Heart left ventricle (tissue), 16 donors: Measurements from ENCODE around the gene SIRPD. TPM values are rescaled to one million over a fixed set of nuclear protein-coding genes. Genes with fewer than 3 reads are reported as not detected.
A peak's percentile ranks its signal among the peaks of the same experiment; 100 is the strongest.

Source experiments
- ATAC-seq, 4 donors: fragments of 200-7000 bp; cut with Tn5 transposase; one replicate each; pipeline ENCODE4 v1.9.1; 2020 to 2022; ENCODE audit warnings: moderate library complexity in 4 of 4, mild to moderate bottlenecking in 3 of 4, moderate number of reproducible peaks in 1 of 4
- DNase-seq, 5 donors: peaks; one replicate each; pipeline ENCODE4 v3.0.0-alpha.2; 2020
- H3K27ac ChIP-seq, 12 donors: fragments of 200-600 bp; sonication (generic) in 4 of 12; one replicate each; pipeline versions ENCODE4 v1.5.0 to v1.8.0; 2016 to 2022; ENCODE audit warnings: mild to moderate bottlenecking in 2 of 12
- H3K27me3 ChIP-seq, 9 donors: fragments of 200-600 bp; sonication (generic) in 2 of 9; one replicate each; pipeline versions ENCODE4 v1.5.1 to v1.8.0; 2016 to 2022; ENCODE audit warnings: mild to moderate bottlenecking in 3 of 9
- H3K36me3 ChIP-seq, 9 donors: fragments of 200-600 bp; sonication (generic) in 2 of 9; one replicate each; pipeline versions ENCODE4 v1.5.0 to v1.8.0; 2018 to 2022; ENCODE audit warnings: mild to moderate bottlenecking in 2 of 9
- H3K4me1 ChIP-seq, 12 donors: fragments of 200-600 bp; sonication (generic) in 4 of 12; one replicate each; pipeline versions ENCODE4 v1.5.0 to v1.8.0; 2016 to 2022; ENCODE audit warnings: mild to moderate bottlenecking in 3 of 12
- H3K4me3 ChIP-seq, 12 donors: fragments of 200-600 bp; sonication (generic) in 4 of 12; one replicate each; pipeline versions ENCODE4 v1.5.0 to v1.8.0; 2017 to 2022; ENCODE audit warnings: mild to moderate bottlenecking in 9 of 12, moderate library complexity in 4 of 12
- H3K9me3 ChIP-seq, 12 donors: fragments of 200-600 bp; sonication (generic) in 4 of 12; one replicate each; pipeline versions ENCODE4 v1.5.0 to v1.8.0; 2016 to 2022; ENCODE audit warnings: mild to moderate bottlenecking in 1 of 12
- CTCF ChIP-seq, 12 donors: fragments of 200-600 bp; sonication (generic) in 4 of 12; IDR thresholded peaks; one replicate each; pipeline versions ENCODE4 v1.5.0 to v1.8.0; 2018 to 2022; ENCODE audit warnings: antibody characterized with exemption in 12 of 12, mild to moderate bottlenecking in 5 of 12
- POLR2A ChIP-seq, 2 donors: fragments of 450-650 bp; IDR thresholded peaks; one replicate each; pipeline ENCODE4 v1.6.1; 2017; ENCODE audit warnings: antibody characterized with exemption in 2 of 2, mild to moderate bottlenecking in 2 of 2, moderate library complexity in 2 of 2
- WGBS, 4 donors: extraction: QIAGEN DNeasy Blood & Tissue Kit in 2 of 4; methylation state at CpG; one replicate each; pipeline versions ENCODE4 v1.1.5 to v1.1.7; 2013 to 2018; 5-methylcytosine and 5-hydroxymethylcytosine counted together
- intact Hi-C, 10 donors: fragments of 100-400 bp; cut with DNase I; formaldehyde crosslinking; loops; one replicate each; pipeline versions ENCODE4 v1.11.1 to v1.14.2; 2022
- long read RNA-seq, 3 donors: library from polyadenylated mRNA; unstranded; transcript quantifications; one replicate each; pipeline ENCODE4 v2.0.0, GENCODE V29; 2020 to 2021
- polyA plus RNA-seq, 2 donors: library from polyadenylated mRNA; stranded (reverse); fragments of 200-250 nt; gene quantifications; one replicate each; pipeline ENCODE4 v1.2.3, GENCODE V29; 2013
- total RNA-seq, 9 donors: library from RNA; depleted of rRNA in 2 of 9; stranded (reverse); fragments of >200 nt in 2 of 9; fragmentation: NEBNext Ultra II Directional in 3 of 9; extraction: Animal tissue kit (Norgen Biotek cat#: 25700) in 3 of 9; gene quantifications; one replicate each; pipeline versions ENCODE4 v1.1.0 to v1.2.4, GENCODE V29; 2016 to 2023
- donor health status: ischemic (EF 13 %, LVEDD 7.1; RV severe dilation, severe dysfunction).
- donor health status: healthy with polysubstance abuse.
- donor health status: DM: no; HTN: yes; CAD: no.
- donor health status: DM: no; HTN: no; CAD: no.
- donor health status: ischemic (EF 25% LVEDD 6.9; RV normal size, moderate dysfunction).
- donor health status: ischemic (EF 25% LVEDD 5.7; RV mildly dilated, moderate dysfunction).
- donor health status: healthy.
- donor health status: DM: yes; HTN: yes; CAD: no.
- donor health status: ischemic (EF 35%, LVEDD 5.7; RV mildly dilated, moderate dysfunction).
- donor health status: nonischemic (EF 11% LVEDD 7.7; RV severe dilation, severe dysfunction).
- donor health status: DM: yes; HTN: yes; CAD: no.
- donor health status: PGD.
- donor health status: ischemic (EF 29% LVEDD 5.4; RV normal size, mild dysfunction).
- donor health status: nonischemic (EF 23%, LVEDD 6.1; RV moderate dilation, normal function).

SIRPD gene
- 1 to 10 TPM in 1 of 9 donors, not detected in 8; 1.1 TPM for total RNA-seq
- polyA plus RNA-seq = not detected
- long read RNA-seq, donor 1 = 0 reads
- long read RNA-seq, donor 2 = 0 reads
- long read RNA-seq, donor 3 = 0 reads

- no peaks in the 10 kb centered on the region for H3K4me1 ChIP-seq
- DNase-seq (no peak), ATAC-seq (no peak)
- peaks cover 0 to 2% (median 0%) of the 10 kb centered on the region in 9 donors for H3K27me3 ChIP-seq
- intact Hi-C loops = loop anchor here in 1 of 10 donors (10.0 kb wide), 1 partner anchor 77 kb away; no protein-coding TSS in a partner anchor
- peaks cover 0 to 13% (median 6%) of the 10 kb centered on the region in 12 donors for H3K9me3 ChIP-seq
- TF ChIP-seq CTCF (IDR thresholded peaks at IDR 0.05) (no peak), POLR2A (IDR thresholded peaks at IDR 0.05) (no peak)
- H3K36me3 ChIP-seq = no peaks in the 10 kb centered on the region
- no peak within 1 kb of the TSS for H3K4me3 ChIP-seq
- 64 to 69% (median 67%) methylated on average over 2 of the region's 2 CpGs for WGBS, 4 donors
- H3K27ac ChIP-seq = no peak within 1 kb of the TSS
Measured at GRCh38 chr20:1557605-1558004, at the start of gene SIRPD. TSS of gene SIRPD (minus strand) at chr20:1557705. CDS start at chr20:1557653, 52 bp downstream.

- no peak for DNase-seq
- intact Hi-C loops = no loop called here
- no peak overlapping the region for H3K27ac ChIP-seq
- ATAC-seq = no peak
- no peak overlapping the region for H3K4me3 ChIP-seq
- no peaks in the 10 kb centered on the region for H3K27me3 ChIP-seq
- no peaks in the 10 kb centered on the region for H3K4me1 ChIP-seq
- H3K9me3 ChIP-seq = no peaks in the 10 kb centered on the region
- TF ChIP-seq POLR2A (IDR thresholded peaks at IDR 0.05) = no peak
- no peak for TF ChIP-seq CTCF (IDR thresholded peaks at IDR 0.05)
- H3K36me3 ChIP-seq = no peaks in the 10 kb centered on the region
- WGBS, 4 donors = 66 to 72% methylated on average over 5 of the region's 5 CpGs; no CpG with 5 or more reads in 2 of the 4 donors
Measured at GRCh38 chr20:1600736-1601135, 43.2 kb upstream of the SIRPD start.

DNA sequence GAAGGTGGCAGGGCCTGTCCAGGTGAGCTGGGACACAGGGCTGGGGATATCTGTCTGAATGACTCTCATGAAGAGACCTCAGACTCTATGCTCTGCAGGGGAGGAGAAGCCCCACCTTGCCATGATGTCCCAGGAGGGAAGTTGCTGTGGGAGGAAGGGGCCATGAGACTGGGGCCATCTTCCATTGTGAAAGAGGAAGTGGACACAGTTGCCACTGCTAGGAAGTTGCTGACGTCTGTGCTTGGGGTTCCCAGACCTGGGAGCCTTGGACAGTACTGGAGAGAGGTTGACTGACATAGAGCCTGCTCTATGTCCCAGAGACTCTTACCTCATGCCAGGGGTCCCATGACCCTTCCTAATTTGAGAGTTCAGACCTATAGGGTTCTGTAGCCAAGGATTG, 37.8 kb upstream of the SIRPD start:
- H3K9me3 ChIP-seq = no peaks in the 10 kb centered on the region
- intact Hi-C loops = no loop called here
- DNase-seq (peak in 1 of 5 donors; percentile 46), ATAC-seq (no peak)
- no peaks in the 10 kb centered on the region for H3K27me3 ChIP-seq
- TF ChIP-seq CTCF (IDR thresholded peaks at IDR 0.05) = no peak
- 45 to 73% methylated on average over 1 of the region's 1 CpG; no CpG with 5 or more reads in 2 of the 4 donors for WGBS, 4 donors
- H3K36me3 ChIP-seq = no peaks in the 10 kb centered on the region
- H3K4me1 ChIP-seq = no peaks in the 10 kb centered on the region
- H3K4me3 ChIP-seq = no peak overlapping the region
- peak overlapping the region in 1 of 12 donors; percentile 32 for H3K27ac ChIP-seq

GRCh38 chr20:1588533-1589460, 31.3 kb upstream of the SIRPD start:
- DNase-seq (peak in 1 of 5 donors; percentile 36), ATAC-seq (peak in 2 of 4 donors; percentile 44 to 57)
- peak overlapping the region in 1 of 12 donors; percentile 36 for H3K4me3 ChIP-seq
- TF ChIP-seq CTCF (IDR thresholded peaks at IDR 0.05) = no peak
- no peak for TF ChIP-seq POLR2A (IDR thresholded peaks at IDR 0.05)
- H3K27ac ChIP-seq = peak overlapping the region in 2 of 12 donors; percentile 41 to 86
- no peaks in the 10 kb centered on the region for H3K9me3 ChIP-seq
- H3K36me3 ChIP-seq = no peaks in the 10 kb centered on the region
- H3K4me1 ChIP-seq = no peaks in the 10 kb centered on the region
- intact Hi-C loops = no loop called here
- no peaks in the 10 kb centered on the region for H3K27me3 ChIP-seq
- WGBS, 4 donors = 43% methylated on average over 6 to 9 of the region's 9 CpGs; no CpG with 5 or more reads in 2 of the 4 donors
